Ovary (tissue), 9 donors: Measurements from ENCODE around the gene P3H2. TPM values are rescaled to one million over a fixed set of nuclear protein-coding genes. Genes with fewer than 3 reads are reported as not detected.

Experiments
- DNase-seq, 5 donors: peaks; one replicate each; pipeline ENCODE4 v3.0.0-alpha.2; 2019 to 2020
- H3K27ac ChIP-seq, 2 donors: fragments of 200-600 bp; one replicate each; pipeline versions ENCODE4 v1.5.1 to v1.8.0; 2019 to 2022
- H3K27me3 ChIP-seq: fragments of 200-600 bp; one replicate; pipeline ENCODE4 v1.8.0; 2022
- H3K36me3 ChIP-seq: fragments of 200-600 bp; sonication (generic); one replicate; pipeline ENCODE4 v1.5.1; 2019
- H3K4me1 ChIP-seq: one replicate; pipeline ENCODE4 v1.8.1; 2013; ENCODE audit warnings: mild to moderate bottlenecking, moderate library complexity; ENCODE audit not compliant: insufficient read depth
- H3K4me3 ChIP-seq: fragments of 200-600 bp; sonication (generic); one replicate; pipeline ENCODE4 v1.5.1; 2017
- H3K9me3 ChIP-seq, 2 donors: fragments of 200-600 bp in 1 of 2; sonication (generic) in 1 of 2; one replicate each; pipeline versions ENCODE4 v1.5.1 to v1.8.1; 2013 to 2019; ENCODE audit warnings: mild to moderate bottlenecking in 1 of 2, moderate library complexity in 1 of 2
- CTCF ChIP-seq, 3 donors: fragments of 450-650 bp in 2 of 3; fragments of 200-600 bp in 1 of 3; IDR thresholded peaks; one replicate each; pipeline versions ENCODE4 v1.5.1 to v1.8.0; 2016 to 2022; ENCODE audit warnings: antibody characterized with exemption in 3 of 3, mild to moderate bottlenecking in 1 of 3
- EP300 ChIP-seq: sonication (generic); formaldehyde crosslinking; IDR thresholded peaks from one replicate; pipeline ENCODE4 v1.6.1; 2017; ENCODE audit warnings: antibody characterized with exemption
- POLR2A ChIP-seq: fragments of 450-650 bp; IDR thresholded peaks from one replicate; pipeline ENCODE4 v1.6.1; 2017; ENCODE audit warnings: antibody characterized with exemption, mild to moderate bottlenecking, moderate library complexity
- WGBS, 3 donors: extraction: QIAGEN DNeasy Blood & Tissue Kit in 1 of 3; methylation state at CpG; one replicate each; pipeline versions ENCODE4 v1.1.5 to v1.1.7; 2013 to 2017; 5-methylcytosine and 5-hydroxymethylcytosine counted together
- intact Hi-C, 4 donors: fragments of 100-400 bp; cut with DNase I; formaldehyde crosslinking; loops; one replicate each; pipeline versions ENCODE4 v1.11.0 to v1.15.1; 2022 to 2023
- polyA plus RNA-seq, 2 donors: library from polyadenylated mRNA; stranded (reverse); fragments of 200-250 nt in 1 of 2; fragments of 350-450 nt in 1 of 2; fragmentation: Illumina TruSeq in 1 of 2; extraction: RNeasy Lipid Tissue Mini Kit (QIAGEN cat#74804) in 1 of 2; gene quantifications; one replicate each; pipeline ENCODE4 v1.2.3, GENCODE V29; 2013 to 2014
- total RNA-seq, 7 donors: library from RNA; depleted of rRNA in 2 of 7; stranded (reverse); fragments of >200 nt in 2 of 7; fragmentation: NEBNext Ultra II Directional in 3 of 7; extraction: Animal tissue kit (Norgen Biotek cat#: 25700) in 3 of 7; gene quantifications; one replicate each; pipeline versions ENCODE4 v1.1.0 to v1.2.4, GENCODE V29; 2016 to 2023
- donor health status: DM: no; HTN: no; CAD: no; lungs with moderate emphysema.
- donor health status: DM: no; HTN: no; CAD: no.
- donor health status: Bipolar disorder and iron deficiency.
- donor health status: DM: yes; HTN: yes; CAD: no.
- donor health status: DM: no; HTN: no; CAD: no.
- donor health status: DM: yes; HTN: yes; CAD: no.

Gene P3H2
- total and polyA plus RNA-seq, 9 donors = 10.6 to 359 (median 22.8) TPM

GRCh38 chr3:190065204-190065603, 55.5 kb downstream of the P3H2 start:
- TF ChIP-seq CTCF (IDR thresholded peaks at IDR 0.05) (no peak), EP300 (no peak), POLR2A (no peak)
- Histone ChIP-seq H3K27ac (no peak overlapping the region), H3K27me3 (no peaks in the 10 kb centered on the region), H3K36me3 (no peaks in the 10 kb centered on the region), H3K9me3 (no peaks in the 10 kb centered on the region), H3K4me3 (no peak overlapping the region), H3K4me1 (no peaks in the 10 kb centered on the region)
- WGBS, 3 donors = 90 to 95% (median 91%) methylated on average over 2 of the region's 2 CpGs
- intact Hi-C loops = no loop called here
- DNase-seq = no peak

- Histone ChIP-seq H3K27me3 (no peaks in the 10 kb centered on the region), H3K36me3 (no peaks in the 10 kb centered on the region), H3K27ac (no peak overlapping the region), H3K4me1 (no peaks in the 10 kb centered on the region), H3K9me3 (no peaks in the 10 kb centered on the region), H3K4me3 (no peak overlapping the region)
- TF ChIP-seq CTCF (IDR thresholded peaks at IDR 0.05) = no peak
- TF ChIP-seq EP300 = no peak
- no peak for TF ChIP-seq POLR2A
- intact Hi-C loops = no loop called here
- WGBS, 3 donors = 73 to 78% (median 78%) methylated on average over 2 of the region's 2 CpGs
- DNase-seq = no peak
Measured at GRCh38 chr3:190064659-190065058, 56.0 kb downstream of the P3H2 start.

- no peak for DNase-seq
- H3K4me1 ChIP-seq = peaks cover 4% of the 10 kb centered on the region
- intact Hi-C loops = no loop called here
- TF ChIP-seq CTCF (IDR thresholded peaks at IDR 0.05) (no peak), POLR2A (no peak), EP300 (no peak)
- H3K4me3 ChIP-seq = no peak overlapping the region
- H3K27ac ChIP-seq = no peak overlapping the region
- H3K9me3 ChIP-seq = no peaks in the 10 kb centered on the region
- WGBS, 3 donors = 5 to 15% (median 7%) methylated on average over 3 of the region's 3 CpGs
- no peaks in the 10 kb centered on the region for H3K36me3 ChIP-seq
- H3K27me3 ChIP-seq = no peaks in the 10 kb centered on the region
Measured at GRCh38 chr3:190064112-190064511, 56.6 kb downstream of the P3H2 start.

- Histone ChIP-seq H3K36me3 (no peaks in the 10 kb centered on the region), H3K27me3 (no peaks in the 10 kb centered on the region), H3K4me3 (no peak overlapping the region), H3K9me3 (no peaks in the 10 kb centered on the region), H3K4me1 (peaks cover 8% of the 10 kb centered on the region), H3K27ac (no peak overlapping the region)
- TF ChIP-seq POLR2A (no peak), EP300 (no peak)
- DNase-seq = no peak
- intact Hi-C loops = no loop called here
- 92 to 96% (median 94%) methylated on average over 3 of the region's 3 CpGs for WGBS, 3 donors
Measured at GRCh38 chr3:190063490-190063889, 57.2 kb downstream of the P3H2 start.

- Histone ChIP-seq H3K36me3 (no peaks in the 10 kb centered on the region), H3K4me3 (no peak overlapping the region), H3K27me3 (no peaks in the 10 kb centered on the region), H3K27ac (no peak overlapping the region), H3K9me3 (no peaks in the 10 kb centered on the region), H3K4me1 (peaks cover 11% of the 10 kb centered on the region)
- 62 to 85% (median 84%) methylated on average over 4 of the region's 4 CpGs for WGBS, 3 donors
- intact Hi-C loops = no loop called here
- TF ChIP-seq POLR2A (no peak), EP300 (no peak), CTCF (IDR thresholded peaks at IDR 0.05) (no peak)
- DNase-seq = no peak
Measured at GRCh38 chr3:190060192-190060775, 60.4 kb downstream of the P3H2 start.
